ENCODE results near the gene CYYR1.

DNA sequence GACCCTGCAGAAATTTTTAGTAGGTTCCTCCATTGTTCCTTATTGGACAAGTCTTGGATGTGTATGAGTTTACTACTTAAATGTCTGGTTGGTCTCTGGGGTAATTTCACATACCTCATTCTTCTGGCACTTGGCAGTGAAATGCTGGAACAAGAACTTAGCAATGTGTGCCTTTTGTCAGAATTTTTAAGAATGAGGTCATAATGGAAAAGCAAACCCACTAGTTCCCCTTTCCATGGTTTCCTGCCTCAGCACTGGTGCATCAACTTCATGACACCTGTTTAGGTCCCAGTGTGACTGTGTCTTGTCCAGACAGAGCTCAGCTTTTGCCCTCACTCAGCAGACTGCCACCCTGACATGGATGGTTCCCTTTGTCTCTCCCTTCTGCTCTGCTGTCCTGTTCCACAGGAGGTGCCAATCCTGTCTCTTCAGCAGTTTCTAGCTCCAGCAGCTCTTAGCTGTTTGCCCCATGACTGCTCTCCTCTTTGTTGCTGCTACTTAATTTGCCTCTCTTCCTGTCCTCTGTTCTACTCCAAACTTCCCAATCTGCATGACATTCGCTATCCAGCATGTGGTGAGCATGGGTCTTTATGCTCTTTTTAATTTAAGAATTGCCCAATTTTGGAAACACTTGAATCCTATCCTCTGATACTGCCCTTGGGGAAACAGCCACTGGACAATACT is 135.6 kb downstream of the CYYR1 start:
- TF ChIP-seq EZH2phosphoT487 (IDR thresholded peaks at IDR 0.05; ENCODE audit: insufficient read depth, low read depth) (no peak), EZH2 (IDR thresholded peaks at IDR 0.05; ENCODE audit: insufficient read depth, poor library complexity, severe bottlenecking) (no peak)
